Erythroblast (primary cell): ENCODE results near the gene OTOP3.

Source experiments
- GATA1 ChIP-seq: IDR thresholded peaks from 2 replicates; pipeline ENCODE4 v1.6.1; 2011; ENCODE audit warnings: low read depth, mild to moderate bottlenecking, control low read depth, low read length, moderate library complexity
- POLR2A ChIP-seq: IDR thresholded peaks from 2 replicates; pipeline ENCODE4 v1.6.1; 2011; ENCODE audit warnings: mild to moderate bottlenecking, low read length

DNA sequence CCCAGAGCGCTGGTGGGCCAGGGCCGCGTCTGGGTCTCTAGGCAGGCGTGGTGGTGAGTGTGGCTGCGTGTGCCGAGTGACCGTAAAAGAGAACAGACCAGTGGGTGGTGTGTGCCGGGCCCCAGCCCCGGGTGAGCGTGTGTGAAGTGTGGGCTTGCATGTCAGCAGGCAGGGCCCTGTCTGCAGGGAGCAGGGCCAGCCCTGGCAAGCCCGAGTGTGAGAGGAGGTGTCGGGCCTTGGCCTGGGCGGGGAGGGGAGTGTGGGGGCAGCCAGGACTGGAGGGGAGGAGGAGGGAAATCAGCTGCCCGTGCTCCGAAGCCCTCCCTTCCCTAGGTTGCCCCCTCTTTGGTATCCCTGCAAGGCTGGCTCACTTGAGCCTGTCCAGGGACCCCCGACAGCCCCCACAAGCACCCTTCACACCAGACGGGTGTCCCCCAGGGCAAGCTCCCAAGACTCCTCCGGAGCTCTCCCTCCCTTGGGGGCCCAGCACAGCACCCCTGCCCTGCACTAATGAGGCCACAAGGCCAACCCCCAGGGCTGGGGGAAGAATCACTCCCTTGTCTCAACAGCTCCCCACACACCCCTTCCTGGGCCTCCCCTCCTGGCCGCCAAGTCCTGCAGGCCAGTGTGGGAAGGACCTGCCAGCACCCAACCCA lies 14.5 kb upstream of the OTOP3 start:
- TF ChIP-seq POLR2A: no peak
- no peak for TF ChIP-seq GATA1
